Gastrocnemius medialis (tissue), 4 donors: ENCODE results near the gene RAB34. TPM values are rescaled to one million over a fixed set of nuclear protein-coding genes. Genes with fewer than 3 reads are reported as not detected.
A peak's percentile ranks its signal among the peaks of the same experiment; 100 is the strongest.

ENCODE experiments used
- ATAC-seq, 2 donors: fragments of 150-250 bp; one replicate each; pipeline ENCODE4 v1.9.1; 2016
- DNase-seq, 2 donors: peaks; one replicate each; pipeline ENCODE4 v3.0.0-alpha.2; 2019
- H3K27ac ChIP-seq, 4 donors: fragments of 200-600 bp; sonication (generic); 1 replicate in 1 of 4; 2 replicates in 3 of 4; pipeline ENCODE4 v1.5.1; 2016 to 2018; ENCODE audit warnings: mild to moderate bottlenecking in 2 of 4, moderate library complexity in 1 of 4
- H3K27me3 ChIP-seq, 3 donors: fragments of 200-600 bp; sonication (generic) in 2 of 3; 1 replicate in 1 of 3; 2 replicates in 2 of 3; pipeline versions ENCODE4 v1.5.1 to v1.6.0; 2016 to 2019; ENCODE audit warnings: mild to moderate bottlenecking in 1 of 3, moderate library complexity in 1 of 3
- H3K36me3 ChIP-seq, 2 donors: fragments of 200-600 bp; sonication (generic) in 1 of 2; one replicate each; pipeline ENCODE4 v1.5.1; 2017 to 2018
- H3K4me1 ChIP-seq, 2 donors: fragments of 200-600 bp; sonication (generic) in 1 of 2; one replicate each; pipeline ENCODE4 v1.5.1; 2016 to 2017; ENCODE audit warnings: mild to moderate bottlenecking in 2 of 2
- H3K4me3 ChIP-seq, 4 donors: fragments of 200-600 bp; sonication (generic) in 3 of 4; 1 replicate in 1 of 4; 2 replicates in 3 of 4; pipeline ENCODE4 v1.5.1; 2016 to 2019; ENCODE audit warnings: mild to moderate bottlenecking in 2 of 4
- H3K9me3 ChIP-seq, 3 donors: fragments of 200-600 bp; sonication (generic) in 2 of 3; 1 replicate in 1 of 3; 2 replicates in 2 of 3; pipeline ENCODE4 v1.5.1; 2016 to 2019
- POLR2A ChIP-seq, 2 donors: fragments of 450-650 bp; IDR thresholded peaks; one replicate each; pipeline ENCODE4 v1.6.1; 2017; ENCODE audit warnings: antibody characterized with exemption in 2 of 2, mild to moderate bottlenecking in 2 of 2, moderate library complexity in 2 of 2
- in situ Hi-C, 4 donors: fragments of 200-750 bp; cut with MboI; loops; one replicate each; pipeline versions ENCODE4 v1.15.0 to v1.8.0; 2017; ENCODE audit warnings: low sequenced_read_pairs in 4 of 4
- intact Hi-C: fragments of 100-400 bp; cut with DNase I; formaldehyde crosslinking; loops from one replicate; pipeline ENCODE4 v1.15.1; 2023; ENCODE audit warnings: low total_unique reads
- total RNA-seq, 4 donors: library from RNA; depleted of rRNA; stranded (reverse); fragments of >200 nt; gene quantifications; one replicate each; pipeline versions ENCODE4 v1.1.0 to v1.2.3, GENCODE V29; 2016
- TF ChIP-seq, protein P1 (sequence below), 5 experiments: fragments of 450-650 bp in 3 of 5; fragments of 200-600 bp in 2 of 5; sonication (generic) in 2 of 5; IDR thresholded peaks in 4 of 5; conservative IDR thresholded peaks in 1 of 5; 1 replicate in 4 of 5; 2 replicates in 1 of 5; pipeline ENCODE4 v1.5.1; 2016 to 2019; ENCODE audit warnings: antibody characterized with exemption in 5 of 5, mild to moderate bottlenecking in 3 of 5, moderate library complexity in 3 of 5

RAB34 gene
- total RNA-seq, 4 donors from 2014 or later = 14.9 to 53.3 (median 32.7) TPM

- peak; percentile 67 to 77 for TF ChIP-seq POLR2A (IDR thresholded peaks at IDR 0.05)
- TF ChIP-seq, protein P1, sequence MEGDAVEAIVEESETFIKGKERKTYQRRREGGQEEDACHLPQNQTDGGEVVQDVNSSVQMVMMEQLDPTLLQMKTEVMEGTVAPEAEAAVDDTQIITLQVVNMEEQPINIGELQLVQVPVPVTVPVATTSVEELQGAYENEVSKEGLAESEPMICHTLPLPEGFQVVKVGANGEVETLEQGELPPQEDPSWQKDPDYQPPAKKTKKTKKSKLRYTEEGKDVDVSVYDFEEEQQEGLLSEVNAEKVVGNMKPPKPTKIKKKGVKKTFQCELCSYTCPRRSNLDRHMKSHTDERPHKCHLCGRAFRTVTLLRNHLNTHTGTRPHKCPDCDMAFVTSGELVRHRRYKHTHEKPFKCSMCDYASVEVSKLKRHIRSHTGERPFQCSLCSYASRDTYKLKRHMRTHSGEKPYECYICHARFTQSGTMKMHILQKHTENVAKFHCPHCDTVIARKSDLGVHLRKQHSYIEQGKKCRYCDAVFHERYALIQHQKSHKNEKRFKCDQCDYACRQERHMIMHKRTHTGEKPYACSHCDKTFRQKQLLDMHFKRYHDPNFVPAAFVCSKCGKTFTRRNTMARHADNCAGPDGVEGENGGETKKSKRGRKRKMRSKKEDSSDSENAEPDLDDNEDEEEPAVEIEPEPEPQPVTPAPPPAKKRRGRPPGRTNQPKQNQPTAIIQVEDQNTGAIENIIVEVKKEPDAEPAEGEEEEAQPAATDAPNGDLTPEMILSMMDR (IDR thresholded peaks at IDR 0.05 in 4 of 5, conservative IDR thresholded peaks at IDR 0.05 in 1 of 5) = no peak
- no peaks in the 10 kb centered on the region for H3K9me3 ChIP-seq
- DNase-seq (peak; percentile 88 to 94), ATAC-seq (peak; percentile 79 to 82)
- H3K4me3 ChIP-seq = peak within 1 kb of the TSS; percentile 70 to 92 (median 80)
- intact Hi-C loops = loop anchor here (1.0 to 5.0 kb wide), 5 partner anchors 34 to 384 kb away; partner anchors contain the start of genes FLOT2 and PHF12
- H3K4me1 ChIP-seq = peaks cover 19 to 21% of the 10 kb centered on the region in 2 donors
- H3K36me3 ChIP-seq = peaks cover 3 to 13% of the 10 kb centered on the region in 2 donors
- H3K27ac ChIP-seq = peak within 1 kb of the TSS; percentile 90 to 99 (median 98)
- in situ Hi-C loops = no loop called here
- H3K27me3 ChIP-seq = no peaks in the 10 kb centered on the region
Observed at GRCh38 chr17:28728364-28729200, 10.9 kb upstream of the RAB34 start, which contains the start of gene NEK8. Gene NEK8, plus strand, starts transcription at chr17:28728788. Its CDS starts 26 bp downstream, at chr17:28728814.

DNA sequence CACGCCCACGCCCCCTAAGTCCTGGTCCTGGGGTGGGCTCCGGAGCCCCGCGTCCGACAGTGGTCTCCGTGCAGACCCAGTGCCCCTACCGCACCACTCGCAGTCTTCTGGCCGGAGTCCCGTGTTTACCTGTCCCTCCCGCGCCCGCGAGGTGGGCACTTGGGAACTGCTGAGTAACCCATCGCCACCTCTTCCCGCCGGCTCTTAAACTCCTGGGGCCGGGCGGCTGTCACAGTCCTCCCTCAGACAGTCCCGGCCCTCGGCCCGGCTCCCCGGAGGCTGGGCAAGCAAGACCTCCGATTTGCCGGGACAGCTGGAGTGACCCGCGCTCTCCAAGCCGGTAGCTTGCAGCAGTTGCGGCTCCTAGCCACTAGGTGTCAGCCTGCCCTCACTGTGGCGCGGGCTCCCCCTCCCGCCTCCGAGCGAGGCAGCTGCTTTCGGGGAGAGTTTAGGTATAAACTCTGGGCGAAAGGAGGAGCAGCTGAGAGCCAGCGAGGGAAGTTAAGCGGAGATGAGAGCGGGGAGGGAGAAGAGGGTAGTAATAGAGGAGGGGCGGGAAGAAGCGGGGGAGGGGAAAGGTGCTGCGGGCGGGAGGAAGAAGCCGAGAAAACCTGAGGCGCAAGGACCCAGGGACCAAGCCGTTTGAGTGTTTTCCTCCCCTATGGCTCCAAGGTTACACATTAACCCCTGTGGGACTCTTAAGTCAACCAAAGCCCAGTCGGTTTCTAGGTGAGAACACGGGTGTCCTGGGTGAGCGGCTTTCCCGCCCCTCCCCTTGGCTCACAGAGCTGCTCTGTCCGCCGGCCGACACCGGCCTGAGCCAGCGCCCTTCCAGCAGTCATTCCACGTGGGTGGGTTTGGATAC is 9.2 kb upstream of the RAB34 start:
- in situ Hi-C loops = no loop called here
- DNase-seq = peak; percentile 77 to 82
- Histone ChIP-seq H3K27ac (peak overlapping the region; percentile 56 to 99 (median 98)), H3K4me1 (peaks cover 30 to 32% of the 10 kb centered on the region in 2 donors), H3K9me3 (no peaks in the 10 kb centered on the region), H3K4me3 (peak overlapping the region; percentile 70 to 92 (median 80)), H3K36me3 (peaks cover 6 to 30% of the 10 kb centered on the region in 2 donors), H3K27me3 (no peaks in the 10 kb centered on the region)
- intact Hi-C loops = loop anchor here (1.0 to 5.0 kb wide), 5 partner anchors 16 to 385 kb away; partner anchors contain the start of gene FLOT2
- TF ChIP-seq POLR2A (IDR thresholded peaks at IDR 0.05) = no peak
- TF ChIP-seq, protein P1 (IDR thresholded peaks at IDR 0.05 in 4 of 5, conservative IDR thresholded peaks at IDR 0.05 in 1 of 5) = peak; percentile 98 to 100 (median 99)
- peak; percentile 59 to 65 for ATAC-seq

DNA sequence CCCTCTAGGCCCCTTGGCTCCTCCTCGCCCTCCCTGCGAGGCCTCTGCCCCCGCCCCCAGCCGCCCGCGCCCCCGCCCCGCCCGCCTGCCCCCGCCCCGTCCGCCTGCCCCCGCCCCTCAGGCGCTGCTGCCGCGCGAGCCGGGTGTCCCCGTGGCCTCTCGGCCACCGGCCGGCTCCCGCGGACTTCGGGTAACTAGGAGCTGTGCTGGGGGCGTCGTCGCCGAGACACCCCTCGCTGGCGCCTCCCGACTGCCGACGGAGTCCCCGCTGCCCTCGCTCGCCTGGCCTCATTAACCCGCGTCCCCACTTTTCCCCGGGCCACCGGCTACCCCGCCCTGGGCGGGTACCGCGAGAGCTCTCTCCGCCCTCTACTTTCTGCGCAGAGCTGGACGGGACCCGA is 8.6 kb upstream of the RAB34 start, which contains the start of gene TLCD1:
Gene TLCD1 (minus strand): TSS at position 8 of the 401 bp plus-strand sequence. CDS start 136 bp downstream, outside the sequence.
- TF ChIP-seq, protein P1 (IDR thresholded peaks at IDR 0.05 in 4 of 5, conservative IDR thresholded peaks at IDR 0.05 in 1 of 5) = no peak
- no peak for TF ChIP-seq POLR2A (IDR thresholded peaks at IDR 0.05)
- ATAC-seq (peak; percentile 17 to 25), DNase-seq (no peak)
- intact Hi-C loops (loop anchor here (1.0 to 5.0 kb wide), 4 partner anchors 24 to 386 kb away; partner anchors contain the start of gene FLOT2), in situ Hi-C loops (no loop called here)
- peak within 1 kb of the TSS; percentile 70 to 92 (median 80) for H3K4me3 ChIP-seq
- no peaks in the 10 kb centered on the region for H3K9me3 ChIP-seq
- H3K36me3 ChIP-seq = peaks cover 6 to 36% of the 10 kb centered on the region in 2 donors
- no peaks in the 10 kb centered on the region for H3K27me3 ChIP-seq
- peak within 1 kb of the TSS; percentile 56 to 99 (median 98) for H3K27ac ChIP-seq
- H3K4me1 ChIP-seq = peaks cover 37 to 38% of the 10 kb centered on the region in 2 donors

DNA sequence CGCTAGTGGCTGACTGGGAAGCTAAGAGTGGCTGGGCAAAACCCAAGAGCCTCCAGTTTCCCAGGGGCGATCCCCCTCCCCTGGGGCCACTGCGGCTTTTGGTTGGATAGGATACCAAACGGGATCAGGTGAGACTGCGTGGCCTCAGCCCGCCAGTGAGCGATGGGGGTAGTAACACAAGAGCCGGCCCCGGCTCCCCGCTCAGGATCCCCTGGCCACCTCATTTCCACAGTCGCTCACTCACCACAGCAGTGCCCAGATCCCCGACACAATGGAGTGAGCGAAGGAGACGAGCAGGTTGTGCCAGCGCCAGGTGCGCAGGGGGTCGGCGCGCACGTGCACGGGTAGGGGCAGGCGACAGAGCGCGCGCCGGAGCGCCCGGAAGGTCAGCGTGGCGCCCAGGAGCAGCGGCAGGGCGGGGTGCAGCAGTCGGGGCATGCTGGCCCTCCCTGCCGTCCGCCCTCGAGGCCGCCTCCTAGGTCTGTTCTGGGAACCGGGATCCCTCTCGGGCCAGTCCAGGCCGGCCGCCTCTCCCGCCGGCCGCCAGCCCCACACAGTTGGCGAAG is 8.1 kb upstream of the RAB34 start:
- peaks cover 41 to 43% of the 10 kb centered on the region in 2 donors for H3K4me1 ChIP-seq
- intact Hi-C loops = loop anchor here (1.0 to 5.0 kb wide), 4 partner anchors 25 to 387 kb away; partner anchors contain the start of gene FLOT2

More for the DNA sequence above, 8.1 kb upstream of the RAB34 start:
- DNase-seq (no peak), ATAC-seq (no peak)
- peak overlapping the region in 2 of 4 donors; percentile 31 to 98 for H3K27ac ChIP-seq
- TF ChIP-seq, protein P1 (IDR thresholded peaks at IDR 0.05 in 4 of 5, conservative IDR thresholded peaks at IDR 0.05 in 1 of 5) = no peak
- peak in 1 of 2 donors; percentile 30 for TF ChIP-seq POLR2A (IDR thresholded peaks at IDR 0.05)
- H3K36me3 ChIP-seq = peaks cover 6 to 41% of the 10 kb centered on the region in 2 donors
- H3K4me3 ChIP-seq = peak overlapping the region; percentile 70 to 92 (median 80)
- H3K27me3 ChIP-seq = no peaks in the 10 kb centered on the region
- in situ Hi-C loops = no loop called here
- no peaks in the 10 kb centered on the region for H3K9me3 ChIP-seq
